ENCODE measurements around the gene FAM13A.

The FAM13A gene

DNA sequence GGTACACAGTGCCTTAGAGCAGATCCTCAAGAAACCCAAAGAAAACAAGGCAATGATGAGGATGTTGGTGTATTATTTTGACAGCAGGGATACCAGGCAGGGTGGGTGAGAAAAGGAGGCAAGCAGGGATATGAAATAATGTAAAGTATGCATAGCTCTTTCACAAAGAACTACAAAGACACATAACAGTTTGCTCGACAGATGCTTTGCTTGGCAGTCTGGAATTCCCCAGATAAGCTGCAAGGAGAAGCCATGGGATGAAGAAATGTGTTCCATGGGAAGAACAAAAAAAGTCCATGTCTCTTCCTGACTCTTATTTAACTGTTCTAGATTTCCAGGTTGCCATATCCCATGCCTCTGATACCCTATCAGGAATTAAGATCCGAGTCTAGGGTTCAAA lies 75.4 kb downstream of the FAM13A start:
- Histone ChIP-seq H3K36me3 (replicated peaks) (no peaks in the 10 kb centered on the region), H3K27me3 (replicated peaks) (no peaks in the 10 kb centered on the region), H3K27ac (no peak overlapping the region), H3K4me3 (ENCODE audit: low read depth, low read length) (no peak overlapping the region)
- TF ChIP-seq, protein P1, sequence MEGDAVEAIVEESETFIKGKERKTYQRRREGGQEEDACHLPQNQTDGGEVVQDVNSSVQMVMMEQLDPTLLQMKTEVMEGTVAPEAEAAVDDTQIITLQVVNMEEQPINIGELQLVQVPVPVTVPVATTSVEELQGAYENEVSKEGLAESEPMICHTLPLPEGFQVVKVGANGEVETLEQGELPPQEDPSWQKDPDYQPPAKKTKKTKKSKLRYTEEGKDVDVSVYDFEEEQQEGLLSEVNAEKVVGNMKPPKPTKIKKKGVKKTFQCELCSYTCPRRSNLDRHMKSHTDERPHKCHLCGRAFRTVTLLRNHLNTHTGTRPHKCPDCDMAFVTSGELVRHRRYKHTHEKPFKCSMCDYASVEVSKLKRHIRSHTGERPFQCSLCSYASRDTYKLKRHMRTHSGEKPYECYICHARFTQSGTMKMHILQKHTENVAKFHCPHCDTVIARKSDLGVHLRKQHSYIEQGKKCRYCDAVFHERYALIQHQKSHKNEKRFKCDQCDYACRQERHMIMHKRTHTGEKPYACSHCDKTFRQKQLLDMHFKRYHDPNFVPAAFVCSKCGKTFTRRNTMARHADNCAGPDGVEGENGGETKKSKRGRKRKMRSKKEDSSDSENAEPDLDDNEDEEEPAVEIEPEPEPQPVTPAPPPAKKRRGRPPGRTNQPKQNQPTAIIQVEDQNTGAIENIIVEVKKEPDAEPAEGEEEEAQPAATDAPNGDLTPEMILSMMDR (IDR thresholded peaks at IDR 0.05; ENCODE audit: low read depth, low read length, missing control alignments), result no peak
- in situ Hi-C loops (cut with HindIII; ENCODE audit: low pct_ligation_motif_present, low sequenced_read_pairs), result no loop called here
- DNase-seq, result no peak

DNA sequence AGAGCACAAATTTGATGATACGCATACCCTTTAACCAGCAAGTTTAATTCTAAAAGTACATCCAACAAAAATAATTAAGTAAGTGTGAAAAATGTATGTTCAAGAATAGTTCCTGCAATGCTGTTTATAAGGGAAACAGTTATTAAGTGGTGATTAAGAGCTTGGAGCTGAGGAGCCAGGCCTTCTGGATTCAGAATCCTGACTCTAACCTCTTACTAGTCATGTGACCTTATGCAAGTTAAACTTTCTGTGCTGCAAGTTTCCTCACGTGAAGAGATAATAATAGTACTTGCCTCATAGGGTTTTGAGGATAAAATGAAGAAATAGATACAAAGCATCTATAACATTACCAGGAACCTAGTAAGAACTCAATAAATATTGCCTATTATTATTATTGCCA lies 77.7 kb downstream of the FAM13A start:
- TF ChIP-seq, protein P1 (IDR thresholded peaks at IDR 0.05; ENCODE audit: low read depth, low read length, missing control alignments), result no peak
- H3K4me3 ChIP-seq (ENCODE audit: low read depth, low read length), result no peak overlapping the region
- no peak for DNase-seq
- in situ Hi-C loops (cut with HindIII; ENCODE audit: low pct_ligation_motif_present, low sequenced_read_pairs), result no loop called here
- no peaks in the 10 kb centered on the region for H3K36me3 ChIP-seq (replicated peaks)
- no peak overlapping the region for H3K27ac ChIP-seq
- H3K27me3 ChIP-seq (replicated peaks), result no peaks in the 10 kb centered on the region

DNA sequence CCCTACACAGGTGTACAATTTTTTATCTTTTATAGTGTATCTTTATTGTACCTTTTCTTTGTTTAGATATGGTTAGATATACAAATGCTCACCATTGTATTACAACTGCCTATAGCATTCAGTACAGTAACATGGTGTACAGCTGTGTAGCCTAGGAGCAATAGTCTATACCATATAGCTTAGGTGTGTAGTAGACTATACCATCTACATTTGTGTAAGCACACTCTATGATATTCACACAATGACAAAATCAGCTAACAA lies 80.3 kb downstream of the FAM13A start:
- Histone ChIP-seq H3K36me3 (replicated peaks) (no peaks in the 10 kb centered on the region), H3K4me3 (ENCODE audit: low read depth, low read length) (no peak overlapping the region), H3K27ac (no peak overlapping the region), H3K27me3 (replicated peaks) (no peaks in the 10 kb centered on the region)
- TF ChIP-seq, protein P1 (IDR thresholded peaks at IDR 0.05; ENCODE audit: low read depth, low read length, missing control alignments), result no peak
- in situ Hi-C loops (cut with HindIII; ENCODE audit: low pct_ligation_motif_present, low sequenced_read_pairs), result no loop called here
- DNase-seq, result no peak

DNA sequence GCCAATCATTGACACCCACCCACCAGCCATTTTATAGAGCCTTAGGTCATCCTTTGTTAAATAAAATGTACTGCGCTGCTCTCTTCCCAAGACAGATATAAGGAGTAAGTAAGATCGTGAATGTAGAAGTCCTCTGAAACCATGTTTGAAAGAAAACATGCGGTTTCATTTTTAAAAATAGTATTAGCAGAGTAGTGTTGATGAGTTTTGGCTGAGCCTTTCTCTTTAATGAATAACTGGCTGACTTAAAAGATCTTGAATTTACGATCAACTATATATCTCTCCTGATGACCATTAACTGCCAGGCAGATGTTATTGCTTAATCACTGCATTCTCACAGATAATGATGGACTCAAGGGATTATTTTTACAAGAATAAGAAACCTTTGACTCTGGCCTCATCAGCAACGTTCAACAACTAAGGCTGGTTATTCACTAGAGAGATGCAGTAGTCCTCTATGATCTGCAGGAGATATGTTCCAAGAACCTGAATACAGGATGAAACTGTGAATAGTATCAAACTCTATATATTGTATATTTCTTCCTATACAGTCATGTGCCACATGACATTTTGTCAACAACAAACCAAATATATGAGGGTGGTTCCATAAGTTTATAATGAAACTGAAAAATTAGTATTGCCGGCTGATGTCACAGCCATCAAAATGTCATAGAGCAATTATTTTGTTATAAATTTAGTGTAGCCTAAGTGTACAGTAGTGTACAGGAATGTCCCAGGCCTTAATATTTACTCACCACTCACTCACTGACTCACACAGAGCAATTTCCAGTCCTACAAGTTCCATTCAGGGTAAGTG lies 80.8 kb downstream of the FAM13A start:
- in situ Hi-C loops (cut with HindIII; ENCODE audit: low pct_ligation_motif_present, low sequenced_read_pairs), result no loop called here
- no peaks in the 10 kb centered on the region for H3K36me3 ChIP-seq (replicated peaks)
- no peak for DNase-seq
- H3K27ac ChIP-seq, result no peak overlapping the region
- H3K4me3 ChIP-seq (ENCODE audit: low read depth, low read length), result no peak overlapping the region
- TF ChIP-seq, protein P1 (IDR thresholded peaks at IDR 0.05; ENCODE audit: low read depth, low read length, missing control alignments), result no peak
- H3K27me3 ChIP-seq (replicated peaks), result no peaks in the 10 kb centered on the region

DNA sequence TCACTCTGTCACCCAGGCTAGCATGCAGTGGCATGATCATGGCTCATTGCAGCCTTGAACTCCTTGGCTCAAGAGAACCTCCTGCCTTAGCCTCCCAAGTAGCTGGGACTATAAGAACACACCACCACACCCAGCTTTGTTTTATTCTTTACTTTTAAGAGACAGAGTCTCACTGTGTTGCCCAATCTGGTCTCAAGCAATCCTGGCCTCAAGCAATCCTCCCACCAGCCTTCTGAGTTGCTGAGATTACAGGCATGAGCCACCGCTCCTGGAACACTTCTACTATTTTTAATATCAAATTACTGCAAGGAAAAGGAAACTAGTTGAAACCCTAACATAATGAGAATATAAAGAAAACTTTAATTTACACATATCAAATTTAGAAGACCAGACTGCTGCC lies 85.4 kb downstream of the FAM13A start:
- no peaks in the 10 kb centered on the region for H3K36me3 ChIP-seq (replicated peaks)
- no peak overlapping the region for H3K27ac ChIP-seq
- TF ChIP-seq, protein P1 (IDR thresholded peaks at IDR 0.05; ENCODE audit: low read depth, low read length, missing control alignments), result no peak
- H3K27me3 ChIP-seq (replicated peaks), result no peaks in the 10 kb centered on the region
- in situ Hi-C loops (cut with HindIII; ENCODE audit: low pct_ligation_motif_present, low sequenced_read_pairs), result no loop called here
- peak; percentile 39 for DNase-seq
- no peak overlapping the region for H3K4me3 ChIP-seq (ENCODE audit: low read depth, low read length)

DNA sequence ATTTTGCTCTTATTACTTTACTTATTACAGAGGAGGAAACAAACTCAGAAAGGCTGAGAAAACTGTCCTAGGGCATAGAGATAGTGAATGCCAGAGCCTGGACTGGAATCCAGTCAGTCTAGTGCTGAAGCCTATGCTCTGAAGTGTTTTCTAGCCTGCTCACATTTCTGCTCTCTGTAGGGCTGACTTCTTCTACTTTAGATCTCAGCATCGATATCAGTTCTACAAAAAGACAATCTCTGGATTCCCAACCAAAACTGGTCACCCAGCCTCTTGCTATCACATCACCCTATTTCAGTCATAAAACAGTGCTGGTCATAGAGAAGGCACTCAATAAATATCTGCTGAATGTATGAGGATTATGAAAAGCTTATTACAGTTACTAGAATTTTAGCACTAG lies 87.2 kb downstream of the FAM13A start:
- no peak for DNase-seq
- TF ChIP-seq, protein P1 (IDR thresholded peaks at IDR 0.05; ENCODE audit: low read depth, low read length, missing control alignments), result no peak
- no peaks in the 10 kb centered on the region for H3K27me3 ChIP-seq (replicated peaks)
- no peaks in the 10 kb centered on the region for H3K36me3 ChIP-seq (replicated peaks)
- no peak overlapping the region for H3K27ac ChIP-seq
- in situ Hi-C loops (cut with HindIII; ENCODE audit: low pct_ligation_motif_present, low sequenced_read_pairs), result no loop called here
- no peak overlapping the region for H3K4me3 ChIP-seq (ENCODE audit: low read depth, low read length)
